HL-60 (cell line): ENCODE measurements around the gene TMEM255B.

ENCODE experiments used
- DNase-seq, 2 experiments: peaks; one replicate each; pipeline ENCODE4 v3.0.0-alpha.2; 2010 to 2020; ENCODE audit warnings: low read depth in 1 of 2, low spot score in 1 of 2
- H3K27ac ChIP-seq: fragments of 250-450 bp; sonication (Bioruptor Pico); replicated peaks from 2 replicates; pipeline ENCODE4 v1.5.1; 2020; ENCODE audit warnings: mild to moderate bottlenecking, moderate library complexity
- H3K27me3 ChIP-seq: fragments of 250-450 bp; sonication (Bioruptor Pico); 2 replicates; pipeline ENCODE4 v1.5.1; 2021; ENCODE audit warnings: mild to moderate bottlenecking, moderate library complexity; ENCODE audit not compliant: insufficient read depth, poor library complexity, severe bottlenecking
- H3K4me3 ChIP-seq: replicated peaks from 2 replicates; pipeline ENCODE4 v1.5.1; 2011; ENCODE audit warnings: mild to moderate bottlenecking, control low read depth, low read length; ENCODE audit not compliant: insufficient read depth
- CTCF ChIP-seq: IDR thresholded peaks from one replicate; pipeline ENCODE4 v1.5.1; 2011; ENCODE audit warnings: low read length, control low read depth, inconsistent platforms; ENCODE audit not compliant: insufficient read depth
- GABPA ChIP-seq: IDR thresholded peaks from 2 replicates; pipeline ENCODE4 v1.6.1; 2012; ENCODE audit warnings: low read depth
- POLR2AphosphoS5 ChIP-seq: IDR thresholded peaks from 2 replicates; pipeline ENCODE4 v1.6.1; 2012; ENCODE audit warnings: low read depth
- SPI1 ChIP-seq: IDR thresholded peaks from 2 replicates; pipeline ENCODE4 v1.6.1; 2012; ENCODE audit warnings: low read depth, mild to moderate bottlenecking, borderline replicate concordance
- TF ChIP-seq, protein P1 (sequence below): IDR thresholded peaks from 2 replicates; pipeline ENCODE4 v1.6.1; 2012; ENCODE audit warnings: low read depth; ENCODE audit not compliant: insufficient replicate concordance

The TMEM255B gene

DNA sequence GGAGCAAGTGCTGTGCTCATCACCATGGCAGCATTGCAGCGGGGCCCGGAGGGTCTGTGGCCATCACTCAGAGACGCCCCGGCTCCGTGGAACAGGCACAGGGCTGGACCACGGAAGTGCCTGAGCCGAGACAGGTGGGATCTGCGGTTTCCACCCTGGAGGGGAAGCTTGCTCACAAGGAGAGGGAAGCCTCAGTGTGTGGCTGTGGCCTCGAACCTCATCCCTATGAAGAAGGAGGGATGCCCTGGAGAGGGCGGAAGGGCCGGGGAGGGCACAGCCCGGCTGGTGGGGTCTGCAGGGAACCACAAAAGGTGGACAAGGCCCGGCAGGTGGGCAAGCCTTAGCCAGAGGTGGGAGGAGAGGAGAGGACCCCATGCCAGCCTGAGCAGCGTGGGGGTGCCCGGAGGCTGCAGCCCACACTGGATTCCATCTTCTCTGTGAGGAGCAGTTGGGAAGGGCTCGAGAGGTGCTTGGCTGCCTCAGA lies 30.4 kb upstream of the TMEM255B start:
- Histone ChIP-seq H3K27ac (no peak overlapping the region), H3K4me3 (no peak overlapping the region), H3K27me3 (peaks cover 10% of the 10 kb centered on the region)
- TF ChIP-seq SPI1 (no peak), GABPA (no peak), CTCF (no peak), POLR2AphosphoS5 (no peak)
- TF ChIP-seq, protein P1, sequence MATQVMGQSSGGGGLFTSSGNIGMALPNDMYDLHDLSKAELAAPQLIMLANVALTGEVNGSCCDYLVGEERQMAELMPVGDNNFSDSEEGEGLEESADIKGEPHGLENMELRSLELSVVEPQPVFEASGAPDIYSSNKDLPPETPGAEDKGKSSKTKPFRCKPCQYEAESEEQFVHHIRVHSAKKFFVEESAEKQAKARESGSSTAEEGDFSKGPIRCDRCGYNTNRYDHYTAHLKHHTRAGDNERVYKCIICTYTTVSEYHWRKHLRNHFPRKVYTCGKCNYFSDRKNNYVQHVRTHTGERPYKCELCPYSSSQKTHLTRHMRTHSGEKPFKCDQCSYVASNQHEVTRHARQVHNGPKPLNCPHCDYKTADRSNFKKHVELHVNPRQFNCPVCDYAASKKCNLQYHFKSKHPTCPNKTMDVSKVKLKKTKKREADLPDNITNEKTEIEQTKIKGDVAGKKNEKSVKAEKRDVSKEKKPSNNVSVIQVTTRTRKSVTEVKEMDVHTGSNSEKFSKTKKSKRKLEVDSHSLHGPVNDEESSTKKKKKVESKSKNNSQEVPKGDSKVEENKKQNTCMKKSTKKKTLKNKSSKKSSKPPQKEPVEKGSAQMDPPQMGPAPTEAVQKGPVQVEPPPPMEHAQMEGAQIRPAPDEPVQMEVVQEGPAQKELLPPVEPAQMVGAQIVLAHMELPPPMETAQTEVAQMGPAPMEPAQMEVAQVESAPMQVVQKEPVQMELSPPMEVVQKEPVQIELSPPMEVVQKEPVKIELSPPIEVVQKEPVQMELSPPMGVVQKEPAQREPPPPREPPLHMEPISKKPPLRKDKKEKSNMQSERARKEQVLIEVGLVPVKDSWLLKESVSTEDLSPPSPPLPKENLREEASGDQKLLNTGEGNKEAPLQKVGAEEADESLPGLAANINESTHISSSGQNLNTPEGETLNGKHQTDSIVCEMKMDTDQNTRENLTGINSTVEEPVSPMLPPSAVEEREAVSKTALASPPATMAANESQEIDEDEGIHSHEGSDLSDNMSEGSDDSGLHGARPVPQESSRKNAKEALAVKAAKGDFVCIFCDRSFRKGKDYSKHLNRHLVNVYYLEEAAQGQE: no peak
- no peak for DNase-seq

- no peak for DNase-seq
- no peak overlapping the region for H3K4me3 ChIP-seq
- H3K27ac ChIP-seq: no peak overlapping the region
- peaks cover 10% of the 10 kb centered on the region for H3K27me3 ChIP-seq
- TF ChIP-seq GABPA (no peak), SPI1 (no peak), CTCF (no peak), POLR2AphosphoS5 (no peak)
- TF ChIP-seq, protein P1: no peak
Observed at GRCh38 chr13:113729187-113730019, 29.6 kb upstream of the TMEM255B start.

GRCh38 chr13:113730258-113730691 lies 28.8 kb upstream of the TMEM255B start:
- no peak overlapping the region for H3K4me3 ChIP-seq
- H3K27me3 ChIP-seq: peaks cover 10% of the 10 kb centered on the region
- TF ChIP-seq GABPA (no peak), SPI1 (no peak), CTCF (no peak), POLR2AphosphoS5 (no peak)
- TF ChIP-seq, protein P1: no peak
- H3K27ac ChIP-seq: no peak overlapping the region
- DNase-seq: no peak
